Transverse colon (tissue), 3 donors: ENCODE data around the gene CEP290.
"Not testable (repeated sequence)": the region's sequence is repeated elsewhere in the genome, so short reads cannot be mapped to it uniquely, and the experiment has no call there.

Experiments used
- EP300 ChIP-seq: sonication (generic); formaldehyde crosslinking; IDR thresholded peaks from one replicate; pipeline ENCODE4 v1.6.1; 2017; ENCODE audit warnings: antibody characterized with exemption, low read depth
- POLR2A ChIP-seq: fragments of 450-650 bp; IDR thresholded peaks from one replicate; pipeline ENCODE4 v1.6.1; 2016; ENCODE audit warnings: antibody characterized with exemption, mild to moderate bottlenecking, moderate library complexity
- TF ChIP-seq, protein P1 (sequence below), 5 experiments: fragments of 200-600 bp in 3 of 5; fragments of 450-650 bp in 2 of 5; sonication (generic) in 3 of 5; IDR thresholded peaks; 1 replicate in 2 of 5; 2 replicates in 3 of 5; pipeline ENCODE4 v1.5.1; 2016 to 2017; ENCODE audit warnings: antibody characterized with exemption in 5 of 5, inconsistent platforms in 3 of 5, mild to moderate bottlenecking in 2 of 5, moderate library complexity in 1 of 5

DNA sequence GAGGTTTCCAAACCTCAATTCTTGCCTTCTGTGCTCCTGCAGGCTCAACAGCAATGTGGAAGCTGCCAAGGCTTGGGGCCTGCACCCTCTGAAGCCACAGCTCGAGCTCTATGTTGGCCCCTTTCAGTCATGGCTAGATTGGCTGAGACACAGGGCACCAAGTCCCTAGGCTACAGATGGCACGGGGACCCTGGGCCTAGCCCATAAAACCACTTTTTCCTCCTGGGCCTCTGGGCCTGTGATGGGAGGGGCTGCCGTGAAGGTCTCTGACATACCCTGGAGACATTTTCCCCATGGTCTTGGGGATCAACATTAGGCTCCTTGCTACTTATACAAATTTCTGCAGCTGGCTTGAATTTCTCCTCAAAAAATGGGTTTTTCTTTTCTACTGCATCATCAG, 110.7 kb downstream of the CEP290 start:
- TF ChIP-seq, protein P1, sequence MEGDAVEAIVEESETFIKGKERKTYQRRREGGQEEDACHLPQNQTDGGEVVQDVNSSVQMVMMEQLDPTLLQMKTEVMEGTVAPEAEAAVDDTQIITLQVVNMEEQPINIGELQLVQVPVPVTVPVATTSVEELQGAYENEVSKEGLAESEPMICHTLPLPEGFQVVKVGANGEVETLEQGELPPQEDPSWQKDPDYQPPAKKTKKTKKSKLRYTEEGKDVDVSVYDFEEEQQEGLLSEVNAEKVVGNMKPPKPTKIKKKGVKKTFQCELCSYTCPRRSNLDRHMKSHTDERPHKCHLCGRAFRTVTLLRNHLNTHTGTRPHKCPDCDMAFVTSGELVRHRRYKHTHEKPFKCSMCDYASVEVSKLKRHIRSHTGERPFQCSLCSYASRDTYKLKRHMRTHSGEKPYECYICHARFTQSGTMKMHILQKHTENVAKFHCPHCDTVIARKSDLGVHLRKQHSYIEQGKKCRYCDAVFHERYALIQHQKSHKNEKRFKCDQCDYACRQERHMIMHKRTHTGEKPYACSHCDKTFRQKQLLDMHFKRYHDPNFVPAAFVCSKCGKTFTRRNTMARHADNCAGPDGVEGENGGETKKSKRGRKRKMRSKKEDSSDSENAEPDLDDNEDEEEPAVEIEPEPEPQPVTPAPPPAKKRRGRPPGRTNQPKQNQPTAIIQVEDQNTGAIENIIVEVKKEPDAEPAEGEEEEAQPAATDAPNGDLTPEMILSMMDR (IDR thresholded peaks at IDR 0.05): not testable (repeated sequence)
- not testable (repeated sequence) for TF ChIP-seq POLR2A, EP300
